Measurements from ENCODE around the gene BCL10. TPM values are rescaled to one million over a fixed set of nuclear protein-coding genes. Genes with fewer than 3 reads are reported as not detected.

BCL10 gene
- total RNA-seq, 1 experiment from 2014 or later = 26.1 TPM

DNA sequence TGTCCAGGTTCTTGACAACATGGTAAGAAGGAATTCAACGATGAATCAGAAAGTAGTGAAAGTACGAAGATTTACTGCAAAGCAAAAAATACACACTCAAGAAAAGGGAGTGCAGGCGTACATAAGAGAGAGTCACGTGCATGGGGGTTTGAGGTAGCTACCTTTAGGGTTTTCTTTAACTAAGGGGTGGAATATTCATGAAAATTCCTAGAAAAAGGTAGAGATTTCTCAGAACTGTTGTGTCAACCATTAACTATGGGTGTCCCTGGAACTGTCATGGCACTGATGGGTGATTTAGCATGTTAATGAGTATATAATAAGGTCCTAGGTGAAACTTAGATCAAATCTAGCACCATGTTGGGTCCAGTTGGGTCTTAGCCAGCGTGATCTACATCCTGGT is 53.1 kb downstream of the BCL10 start:
- no peak overlapping the region for H2BK15ac ChIP-seq (ENCODE audit: low read depth, low read length)

More for the DNA sequence above, 53.1 kb downstream of the BCL10 start:
- no peaks in the 10 kb centered on the region for H3K9me3 ChIP-seq (ENCODE audit: control insufficient read depth, low read depth, low read length)
- H3K27me3 Mint-ChIP-seq (ENCODE audit: low read depth) = no peaks in the 10 kb centered on the region; the same call in 1 of the 2 replicates
- no peaks in the 10 kb centered on the region for H3K36me3 Mint-ChIP-seq (ENCODE audit: insufficient read depth in 1 of 3, low read depth in 3 of 3)
- H3K27ac Mint-ChIP-seq = no peak overlapping the region
- no peak overlapping the region for H3K18ac ChIP-seq (ENCODE audit: insufficient read length, low read depth, low read length)
- H2BK20ac ChIP-seq (ENCODE audit: low read depth, low read length, poor library complexity, severe bottlenecking) = no peak overlapping the region
- no peaks in the 10 kb centered on the region for H3K79me1 ChIP-seq (ENCODE audit: insufficient read depth, low read depth, low read length, poor library complexity, severe bottlenecking)
- H4K91ac ChIP-seq (ENCODE audit: insufficient read length, low read depth, low read length) = no peak overlapping the region
- H2BK5ac ChIP-seq (ENCODE audit: insufficient read length, low read length) = no peak overlapping the region
- H3K14ac ChIP-seq (ENCODE audit: insufficient read depth, low read length) = no peak overlapping the region
- H3K4me2 ChIP-seq (ENCODE audit: insufficient read depth, insufficient read length, low read length) = no peak overlapping the region
- no peak overlapping the region for H3T11ph ChIP-seq (ENCODE audit: low read length)
- no peak overlapping the region for H3K27ac ChIP-seq (ENCODE audit: insufficient read length, low read depth, low read length)
- no peaks in the 10 kb centered on the region; a peak in 2 of 5 replicates for H3K9me3 Mint-ChIP-seq
- H3K23ac ChIP-seq (ENCODE audit: insufficient read length, low read depth, low read length) = no peak overlapping the region
- no peak overlapping the region for H2AK5ac ChIP-seq (ENCODE audit: insufficient read length, low read length)
- no peak overlapping the region for H2AFZ ChIP-seq (ENCODE audit: low read length)
- no peaks in the 10 kb centered on the region for H4K20me1 ChIP-seq (ENCODE audit: control insufficient read depth, insufficient read depth, insufficient read length)
- WGBS (ENCODE audit: extremely low coverage, insufficient read length, low lambda C conversion rate) = no CpG with 5 or more reads among the region's 5 CpGs
- no peak overlapping the region for H2BK120ac ChIP-seq (ENCODE audit: low read depth, low read length, poor library complexity, severe bottlenecking)
- peaks cover 43 to 47% of the 10 kb centered on the region in 2 experiments for H3K4me1 Mint-ChIP-seq
- H3K9ac ChIP-seq (ENCODE audit: extremely low read depth, insufficient read length, low read length) = no peak overlapping the region
- H3K79me2 ChIP-seq (ENCODE audit: insufficient read depth, low read length) = no peaks in the 10 kb centered on the region
- no peak for DNase-seq
- TF ChIP-seq, protein P1, sequence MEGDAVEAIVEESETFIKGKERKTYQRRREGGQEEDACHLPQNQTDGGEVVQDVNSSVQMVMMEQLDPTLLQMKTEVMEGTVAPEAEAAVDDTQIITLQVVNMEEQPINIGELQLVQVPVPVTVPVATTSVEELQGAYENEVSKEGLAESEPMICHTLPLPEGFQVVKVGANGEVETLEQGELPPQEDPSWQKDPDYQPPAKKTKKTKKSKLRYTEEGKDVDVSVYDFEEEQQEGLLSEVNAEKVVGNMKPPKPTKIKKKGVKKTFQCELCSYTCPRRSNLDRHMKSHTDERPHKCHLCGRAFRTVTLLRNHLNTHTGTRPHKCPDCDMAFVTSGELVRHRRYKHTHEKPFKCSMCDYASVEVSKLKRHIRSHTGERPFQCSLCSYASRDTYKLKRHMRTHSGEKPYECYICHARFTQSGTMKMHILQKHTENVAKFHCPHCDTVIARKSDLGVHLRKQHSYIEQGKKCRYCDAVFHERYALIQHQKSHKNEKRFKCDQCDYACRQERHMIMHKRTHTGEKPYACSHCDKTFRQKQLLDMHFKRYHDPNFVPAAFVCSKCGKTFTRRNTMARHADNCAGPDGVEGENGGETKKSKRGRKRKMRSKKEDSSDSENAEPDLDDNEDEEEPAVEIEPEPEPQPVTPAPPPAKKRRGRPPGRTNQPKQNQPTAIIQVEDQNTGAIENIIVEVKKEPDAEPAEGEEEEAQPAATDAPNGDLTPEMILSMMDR (conservative IDR thresholded peaks at IDR 0.05) = no peak
- no peaks in the 10 kb centered on the region for H3K27me3 ChIP-seq (ENCODE audit: insufficient read depth, low read length)
- no peak overlapping the region for H2BK12ac ChIP-seq (ENCODE audit: insufficient read length, low read depth, low read length)
- no peak overlapping the region for H3K4me3 Mint-ChIP-seq
- no peak overlapping the region for H3K56ac ChIP-seq (ENCODE audit: insufficient read length, low read depth, low read length)
- no peaks in the 10 kb centered on the region for H3K23me2 ChIP-seq (ENCODE audit: insufficient read length, low read depth, low read length, poor library complexity, severe bottlenecking)
- H3K4me1 ChIP-seq (ENCODE audit: insufficient read depth, low read length) = peaks cover 4% of the 10 kb centered on the region; the same call in 1 of the 2 replicates
- H3K4ac ChIP-seq (ENCODE audit: low read depth, low read length) = no peak overlapping the region
- H4K8ac ChIP-seq (replicated peaks; ENCODE audit: insufficient read length, low read depth, low read length) = no peak overlapping the region
- no peak overlapping the region for H4K5ac ChIP-seq (ENCODE audit: insufficient read length, low read depth, low read length)

All from H9 (cell line).